SU-DHL-6 (cell line): ENCODE measurements around the gene BEST1.
"Not testable (repeated sequence)": the region's sequence is repeated elsewhere in the genome, so short reads cannot be mapped to it uniquely, and the experiment has no call there.

ENCODE experiments used
- H2AFZ ChIP-seq: fragments of 200-600 bp; sonication (generic); 2 replicates; pipeline ENCODE4 v1.6.1; 2014; ENCODE audit warnings: low read depth, mild to moderate bottlenecking, moderate library complexity, mixed read lengths, antibody characterized with exemption, low read length; ENCODE audit not compliant: severe bottlenecking
- H3F3A ChIP-seq: fragments of 200-600 bp; shearing (Covaris generic); 2 replicates; pipeline ENCODE4 v1.6.0; 2016; ENCODE audit warnings: antibody characterized with exemption, mild to moderate bottlenecking; ENCODE audit not compliant: insufficient read depth
- H3K27ac ChIP-seq: fragments of 200-600 bp; sonication (generic); 2 replicates; pipeline ENCODE4 v1.5.1; 2016; ENCODE audit warnings: low read depth, mild to moderate bottlenecking, low read length, moderate library complexity, mixed read lengths
- H3K27me3 ChIP-seq: fragments of 200-600 bp; sonication (generic), shearing (Covaris generic); 2 replicates; pipeline ENCODE4 v1.6.0; 2014; ENCODE audit warnings: mild to moderate bottlenecking, low read length
- H3K36me3 ChIP-seq: fragments of 200-600 bp; sonication (generic); 2 replicates; pipeline ENCODE4 v1.6.1; 2014; ENCODE audit warnings: mild to moderate bottlenecking, low read length, mixed read lengths
- H3K4me2 ChIP-seq: fragments of 300-600, 200-600 bp; shearing (Covaris generic), sonication (generic); 2 replicates; pipeline ENCODE4 v1.6.0; 2014; ENCODE audit warnings: low read length, low read depth, mild to moderate bottlenecking; ENCODE audit not compliant: poor library complexity, severe bottlenecking
- H3K4me3 ChIP-seq: fragments of 200-600 bp; sonication (generic); 2 replicates; pipeline ENCODE4 v1.5.1; 2014; ENCODE audit warnings: antibody characterized with exemption, low read length, mild to moderate bottlenecking, mixed read lengths; ENCODE audit not compliant: insufficient read depth, poor library complexity, severe bottlenecking
- H3K79me2 ChIP-seq: fragments of 200-600 bp; sonication (generic); 2 replicates; pipeline ENCODE4 v1.6.1; 2014; ENCODE audit warnings: mild to moderate bottlenecking, low read length, moderate library complexity; ENCODE audit not compliant: insufficient read depth
- H3K9ac ChIP-seq: fragments of 200-600 bp; sonication (generic); 2 replicates; pipeline ENCODE4 v1.7.0; 2014; ENCODE audit warnings: mild to moderate bottlenecking, low read length
- H3K9me2 ChIP-seq: fragments of 200-600 bp; sonication (generic); replicated peaks from 2 replicates; pipeline ENCODE4 v1.6.1; 2014; ENCODE audit warnings: low read length; ENCODE audit not compliant: insufficient read depth
- H3K9me3 ChIP-seq: fragments of 200-600 bp; sonication (generic); 2 replicates; pipeline ENCODE4 v1.6.1; 2014; ENCODE audit warnings: low read length, mixed read lengths; ENCODE audit not compliant: insufficient read depth
- H4K20me1 ChIP-seq: fragments of 200-600 bp; sonication (generic); 2 replicates; pipeline ENCODE4 v1.6.1; 2014; ENCODE audit warnings: low read depth, mild to moderate bottlenecking, antibody characterized with exemption, low read length, moderate library complexity, mixed read lengths
- CTCF ChIP-seq: fragments of 200-600 bp; sonication (generic); IDR thresholded peaks from one replicate; pipeline ENCODE4 v1.5.1; 2017; ENCODE audit warnings: antibody characterized with exemption, mild to moderate bottlenecking, low read length, moderate library complexity; ENCODE audit not compliant: insufficient read depth, poor library complexity, severe bottlenecking
- EZH2phosphoT487 ChIP-seq: fragments of 200-600 bp; sonication (generic), shearing (Covaris generic); conservative IDR thresholded peaks from 2 replicates; pipeline ENCODE4 v1.6.1; 2018; ENCODE audit warnings: mild to moderate bottlenecking, antibody characterized with exemption, low read length, moderate library complexity, mixed read lengths

Gene BEST1

GRCh38 chr11:62000539-62001446 lies 50.6 kb downstream of the BEST1 start:
- TF ChIP-seq CTCF (no peak), EZH2phosphoT487 (no peak)
- H3K4me3 ChIP-seq: no peak overlapping the region
- H4K20me1 ChIP-seq: no peaks in the 10 kb centered on the region
- no peak overlapping the region for H3K9ac ChIP-seq
- H3K79me2 ChIP-seq: no peaks in the 10 kb centered on the region
- no peaks in the 10 kb centered on the region for H3K9me2 ChIP-seq
- no peak overlapping the region for H3K4me2 ChIP-seq
- H3K27me3 ChIP-seq: no peaks in the 10 kb centered on the region
- H2AFZ ChIP-seq: no peak overlapping the region
- H3K36me3 ChIP-seq: no peaks in the 10 kb centered on the region
- H3K27ac ChIP-seq: no peak overlapping the region
- H3F3A ChIP-seq: no peaks in the 10 kb centered on the region
- H3K9me3 ChIP-seq: peaks cover 8% of the 10 kb centered on the region; the same call in 1 of the 2 replicates

- Histone ChIP-seq H2AFZ (no peak overlapping the region), H3K9ac (no peak overlapping the region), H3K27ac (no peak overlapping the region), H3K79me2 (no peaks in the 10 kb centered on the region), H3K4me3 (no peak overlapping the region), H3K27me3 (no peaks in the 10 kb centered on the region), H4K20me1 (no peaks in the 10 kb centered on the region), H3K36me3 (no peaks in the 10 kb centered on the region), H3F3A (no peaks in the 10 kb centered on the region), H3K4me2 (no peak overlapping the region), H3K9me3 (peaks cover 8% of the 10 kb centered on the region; the same call in 1 of the 2 replicates), H3K9me2 (no peaks in the 10 kb centered on the region)
- TF ChIP-seq EZH2phosphoT487: no peak
- TF ChIP-seq CTCF: no peak
Observed at GRCh38 chr11:62001450-62002191, 51.5 kb downstream of the BEST1 start.

- H3K4me3 ChIP-seq, H3K27me3 ChIP-seq, H4K20me1 ChIP-seq, H3K9me2 ChIP-seq, H3K9me3 ChIP-seq, H2AFZ ChIP-seq, H3K79me2 ChIP-seq, H3K4me2 ChIP-seq, H3F3A ChIP-seq, H3K27ac ChIP-seq, H3K36me3 ChIP-seq, H3K9ac ChIP-seq: not testable (repeated sequence)
Observed at GRCh38 chr11:62002283-62002682, 52.1 kb downstream of the BEST1 start.

- Histone ChIP-seq H3K9ac (no peak overlapping the region), H3K4me3 (no peak overlapping the region), H3K4me2 (no peak overlapping the region), H3K9me3 (peaks cover 2% of the 10 kb centered on the region; the same call in 1 of the 2 replicates), H3K27me3 (no peaks in the 10 kb centered on the region), H4K20me1 (no peaks in the 10 kb centered on the region), H2AFZ (no peak overlapping the region), H3K9me2 (no peaks in the 10 kb centered on the region), H3K79me2 (no peaks in the 10 kb centered on the region), H3K27ac (no peak overlapping the region), H3F3A (no peaks in the 10 kb centered on the region), H3K36me3 (no peaks in the 10 kb centered on the region)
- no peak for TF ChIP-seq CTCF
- TF ChIP-seq EZH2phosphoT487: no peak
Observed at GRCh38 chr11:62004473-62004872, 54.3 kb downstream of the BEST1 start.
